ENCODE results near the gene CCDC30.

GRCh38 chr1:42552636-42553035, 89.5 kb downstream of the CCDC30 start:
- TF ChIP-seq CTCF (conservative IDR thresholded peaks at IDR 0.05 in 1 of 2, IDR thresholded peaks at IDR 0.05 in 1 of 2; ENCODE audit: extremely low read depth in 1 of 2, insufficient read depth in 1 of 2, low read depth in 1 of 2, low read length in 2 of 2) (no peak), EZH2 (IDR thresholded peaks at IDR 0.05; ENCODE audit: borderline replicate concordance, low read length) (no peak)

Data from mammary epithelial cell (primary cell).